ENCODE results near the gene CFAP54.
"Not testable (repeated sequence)": the region's sequence is repeated elsewhere in the genome, so short reads cannot be mapped to it uniquely, and the experiment has no call there.

GRCh38 chr12:96494154-96494553 lies 4.8 kb downstream of the CFAP54 start:
- TF ChIP-seq, protein P1, sequence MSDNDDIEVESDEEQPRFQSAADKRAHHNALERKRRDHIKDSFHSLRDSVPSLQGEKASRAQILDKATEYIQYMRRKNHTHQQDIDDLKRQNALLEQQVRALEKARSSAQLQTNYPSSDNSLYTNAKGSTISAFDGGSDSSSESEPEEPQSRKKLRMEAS (IDR thresholded peaks at IDR 0.05), result not testable (repeated sequence)
- not testable (repeated sequence) for TF ChIP-seq RAD21 (conservative IDR thresholded peaks at IDR 0.05 in 1 of 2, IDR thresholded peaks at IDR 0.05 in 1 of 2)
